GOT3 (cell line): ENCODE data around the gene TMSB4X.
"Not testable (repeated sequence)": the region's sequence is repeated elsewhere in the genome, so short reads cannot be mapped to it uniquely, and the experiment has no call there.

Experiments
- DNase-seq: peaks from one replicate; lab custom pipeline; 2025; ENCODE audit warnings: mixed read lengths; lab: John Stamatoyannopoulos, UW

The TMSB4X gene

GRCh38 chrX:12997906-12998687, 23.2 kb downstream of the TMSB4X start:
- DNase-seq: no peak

- no peak for DNase-seq
Measured at GRCh38 chrX:12999422-12999821, 24.5 kb downstream of the TMSB4X start.

- no peak for DNase-seq
Measured at GRCh38 chrX:13000301-13000811, 25.4 kb downstream of the TMSB4X start.

GRCh38 chrX:13001097-13001496, 26.2 kb downstream of the TMSB4X start:
- no peak for DNase-seq

- no peak for DNase-seq
Measured at GRCh38 chrX:13001961-13002671, 27.2 kb downstream of the TMSB4X start.

GRCh38 chrX:13005661-13006473, 31.0 kb downstream of the TMSB4X start:
- DNase-seq: no peak

GRCh38 chrX:13007519-13008188, 32.7 kb downstream of the TMSB4X start:
- no peak for DNase-seq

GRCh38 chrX:13008189-13008533, 33.3 kb downstream of the TMSB4X start:
- DNase-seq: no peak

GRCh38 chrX:13008851-13009250, 33.9 kb downstream of the TMSB4X start:
- no peak for DNase-seq

GRCh38 chrX:13009273-13009672, 34.4 kb downstream of the TMSB4X start:
- no peak for DNase-seq

GRCh38 chrX:13009844-13010243, 34.9 kb downstream of the TMSB4X start:
- no peak for DNase-seq

GRCh38 chrX:13010546-13010945, 35.6 kb downstream of the TMSB4X start:
- no peak for DNase-seq

GRCh38 chrX:13013363-13014110, 38.6 kb downstream of the TMSB4X start:
- DNase-seq: no peak

- DNase-seq: no peak
Measured at GRCh38 chrX:13014111-13015096, 39.5 kb downstream of the TMSB4X start.

GRCh38 chrX:13015536-13016236, 40.8 kb downstream of the TMSB4X start:
- no peak for DNase-seq

- DNase-seq: not testable (repeated sequence)
Measured at GRCh38 chrX:13016731-13017130, 41.8 kb downstream of the TMSB4X start.

- DNase-seq: no peak
Measured at GRCh38 chrX:13022926-13023325, 48.0 kb downstream of the TMSB4X start.

GRCh38 chrX:13023567-13023966, 48.7 kb downstream of the TMSB4X start:
- no peak for DNase-seq

- DNase-seq: no peak
Measured at GRCh38 chrX:13023979-13024378, 49.1 kb downstream of the TMSB4X start.
